ENCODE results near the gene CEP72.

Gene CEP72

GRCh38 chr5:646396-647201 is 34.5 kb downstream of the CEP72 start:
- Histone ChIP-seq H3K27me3 (ENCODE audit: low read depth, low read length) (no peaks in the 10 kb centered on the region), H2AFZ (ENCODE audit: low read depth, low read length) (no peak overlapping the region), H3K79me2 (ENCODE audit: low read length) (peaks cover 5% of the 10 kb centered on the region), H3K4me3 (ENCODE audit: low read length) (no peak overlapping the region), H3K27ac (ENCODE audit: low read length) (no peak overlapping the region), H4K20me1 (ENCODE audit: insufficient read depth, low read length) (peaks cover 13% of the 10 kb centered on the region), H3K4me2 (ENCODE audit: low read length) (no peak overlapping the region), H3K9me3 (ENCODE audit: insufficient read depth, low read length) (no peaks in the 10 kb centered on the region), H3K4me1 (ENCODE audit: low read length) (peaks cover 26% of the 10 kb centered on the region), H3K9ac (ENCODE audit: low read length) (no peak overlapping the region), H3K36me3 (replicated peaks; ENCODE audit: low read depth, low read length) (peaks cover 36% of the 10 kb centered on the region)
- TF ChIP-seq CTCF (IDR thresholded peaks at IDR 0.05; ENCODE audit: low read depth, low read length) (no peak), EZH2phosphoT487 (IDR thresholded peaks at IDR 0.05; ENCODE audit: low read depth) (no peak)

DNA sequence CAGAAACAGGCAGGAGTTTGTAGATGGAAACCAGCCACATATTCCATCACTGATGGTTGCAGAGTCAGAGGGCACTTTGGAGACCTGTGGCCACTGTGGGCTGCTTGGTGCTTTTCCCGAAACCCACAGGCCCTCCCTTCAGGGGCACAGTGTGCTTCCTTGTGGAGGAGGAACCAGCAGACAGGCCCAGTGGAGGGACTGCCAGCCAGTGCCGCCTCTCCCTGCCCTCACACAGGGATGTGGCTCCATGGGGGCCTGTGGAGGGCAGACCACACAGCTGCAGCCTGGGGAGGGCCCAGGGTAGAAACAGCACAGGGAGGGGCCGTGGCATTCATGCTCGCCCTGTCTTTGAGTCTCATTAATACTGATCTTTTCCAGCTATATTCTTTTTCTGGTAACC is 35.2 kb downstream of the CEP72 start:
- Histone ChIP-seq H3K27ac (ENCODE audit: low read length) (no peak overlapping the region), H3K9me3 (ENCODE audit: insufficient read depth, low read length) (no peaks in the 10 kb centered on the region), H3K79me2 (ENCODE audit: low read length) (peaks cover 5% of the 10 kb centered on the region), H4K20me1 (ENCODE audit: insufficient read depth, low read length) (peaks cover 13% of the 10 kb centered on the region), H3K4me3 (ENCODE audit: low read length) (no peak overlapping the region), H3K36me3 (replicated peaks; ENCODE audit: low read depth, low read length) (peaks cover 36% of the 10 kb centered on the region), H3K27me3 (ENCODE audit: low read depth, low read length) (no peaks in the 10 kb centered on the region), H3K4me2 (ENCODE audit: low read length) (no peak overlapping the region), H3K9ac (ENCODE audit: low read length) (no peak overlapping the region), H3K4me1 (ENCODE audit: low read length) (peaks cover 26% of the 10 kb centered on the region), H2AFZ (ENCODE audit: low read depth, low read length) (no peak overlapping the region)
- TF ChIP-seq EZH2phosphoT487 (IDR thresholded peaks at IDR 0.05; ENCODE audit: low read depth) (no peak), CTCF (IDR thresholded peaks at IDR 0.05; ENCODE audit: low read depth, low read length) (no peak)

GRCh38 chr5:647727-648126 is 35.6 kb downstream of the CEP72 start:
- Histone ChIP-seq H2AFZ (ENCODE audit: low read depth, low read length) (no peak overlapping the region), H3K27me3 (ENCODE audit: low read depth, low read length) (no peaks in the 10 kb centered on the region), H4K20me1 (ENCODE audit: insufficient read depth, low read length) (peaks cover 11% of the 10 kb centered on the region), H3K4me3 (ENCODE audit: low read length) (no peak overlapping the region), H3K4me1 (ENCODE audit: low read length) (peaks cover 26% of the 10 kb centered on the region), H3K79me2 (ENCODE audit: low read length) (peaks cover 5% of the 10 kb centered on the region), H3K27ac (ENCODE audit: low read length) (no peak overlapping the region), H3K36me3 (replicated peaks; ENCODE audit: low read depth, low read length) (peaks cover 36% of the 10 kb centered on the region), H3K4me2 (ENCODE audit: low read length) (no peak overlapping the region), H3K9ac (ENCODE audit: low read length) (no peak overlapping the region), H3K9me3 (ENCODE audit: insufficient read depth, low read length) (no peaks in the 10 kb centered on the region)
- TF ChIP-seq CTCF (IDR thresholded peaks at IDR 0.05; ENCODE audit: low read depth, low read length) = no peak
- TF ChIP-seq EZH2phosphoT487 (IDR thresholded peaks at IDR 0.05; ENCODE audit: low read depth) = no peak

GRCh38 chr5:651296-652022 is 39.3 kb downstream of the CEP72 start:
- TF ChIP-seq CTCF (IDR thresholded peaks at IDR 0.05; ENCODE audit: low read depth, low read length) (no peak), EZH2phosphoT487 (IDR thresholded peaks at IDR 0.05; ENCODE audit: low read depth) (no peak)

More at GRCh38 chr5:651296-652022, 39.3 kb downstream of the CEP72 start:
- Histone ChIP-seq H2AFZ (ENCODE audit: low read depth, low read length) (no peak overlapping the region), H3K79me2 (ENCODE audit: low read length) (no peaks in the 10 kb centered on the region; the same call in 1 of the 2 replicates), H3K4me2 (ENCODE audit: low read length) (no peak overlapping the region), H3K27me3 (ENCODE audit: low read depth, low read length) (no peaks in the 10 kb centered on the region), H3K9me3 (ENCODE audit: insufficient read depth, low read length) (no peaks in the 10 kb centered on the region), H3K4me3 (ENCODE audit: low read length) (no peak overlapping the region), H3K4me1 (ENCODE audit: low read length) (no peaks in the 10 kb centered on the region), H3K27ac (ENCODE audit: low read length) (no peak overlapping the region), H3K9ac (ENCODE audit: low read length) (no peak overlapping the region), H3K36me3 (replicated peaks; ENCODE audit: low read depth, low read length) (peaks cover 22% of the 10 kb centered on the region), H4K20me1 (ENCODE audit: insufficient read depth, low read length) (no peaks in the 10 kb centered on the region)

Measured in OCI-LY3 (cell line).